A549 (cell line): Measurements from ENCODE around the gene SPATA13. TPM values are rescaled to one million over a fixed set of nuclear protein-coding genes. Genes with fewer than 3 reads are reported as not detected.

ENCODE experiments used
- ATAC-seq, 2 experiments: fragments of 200-7000 bp in 1 of 2; fragments of >200 bp in 1 of 2; cut with Nextera tagmentation in 1 of 2; cut with Tn5 transposase in 1 of 2; 3 replicates each; pipeline versions ENCODE4 v1.8.0 to v1.9.1; 2018 to 2020; ENCODE audit warnings: mild to moderate bottlenecking in 1 of 2, moderate library complexity in 1 of 2
- CTCF ChIA-PET: fragments of 300-600 bp; sonication (Branson Sonifier 250); formaldehyde crosslinking; extraction: SDS; loops from one replicate; lab custom pipeline; 2021; ENCODE audit warnings: antibody characterized with exemption, inconsistent platforms; lab: Yijun Ruan, JAX
- POLR2A ChIA-PET: fragments of 350-600 bp; formaldehyde crosslinking; extraction: SDS; loops from one replicate; lab custom pipeline; 2021; ENCODE audit warnings: antibody characterized with exemption, inconsistent platforms; lab: Yijun Ruan, JAX
- DNase-seq, 2 experiments: peaks; one replicate each; pipeline versions ENCODE4 v3.0.0 to v3.0.0-alpha.2; 2011 to 2016; ENCODE audit warnings: low read depth in 1 of 2, low spot score in 1 of 2
- FAIRE-seq: peaks from 2 replicates; lab custom pipeline; 2011; peaks lifted over from hg19 to GRCh38; lab: Jason Lieb, UNC
- H3K27ac ChIP-seq, 2 experiments: fragments of >200 bp; sonication (Bioruptor Twin); formaldehyde crosslinking; 3 replicates each; pipeline ENCODE4 v1.5.1; 2016 to 2017
- H3K4me1 ChIP-seq: fragments of >200 bp; sonication (Bioruptor Twin); formaldehyde crosslinking; 3 replicates; pipeline ENCODE4 v1.6.1; 2016
- H3K4me2 ChIP-seq: fragments of >200 bp; sonication (Bioruptor Twin); formaldehyde crosslinking; 3 replicates; pipeline ENCODE4 v1.6.1; 2016
- H3K4me3 ChIP-seq: fragments of >200 bp; sonication (Bioruptor Twin); formaldehyde crosslinking; 3 replicates; pipeline ENCODE4 v1.5.1; 2016
- H3K9me3 ChIP-seq: fragments of >200 bp; sonication (Bioruptor Twin); formaldehyde crosslinking; 3 replicates; pipeline ENCODE4 v1.6.1; 2016
- BCL3 ChIP-seq: fragments of >200 bp; sonication (Bioruptor Twin); formaldehyde crosslinking; IDR thresholded peaks from 3 replicates; pipeline ENCODE4 v1.6.1; 2016
- BHLHE40 ChIP-seq: IDR thresholded peaks from 2 replicates; pipeline ENCODE4 v1.6.1; 2012; ENCODE audit warnings: low read depth, low read length, inconsistent platforms
- CBX8 ChIP-seq: fragments of 200-600 bp; sonication (generic); IDR thresholded peaks from 2 replicates; pipeline ENCODE4 v1.6.1; 2016
- CEBPB ChIP-seq, 2 experiments: fragments of >200 bp in 1 of 2; sonication (Bioruptor Twin) in 1 of 2; formaldehyde crosslinking in 1 of 2; IDR thresholded peaks; 2 replicates each; pipeline ENCODE4 v1.6.1; 2012 to 2016
- CHD2 ChIP-seq: fragments of 150-350 bp; IDR thresholded peaks from 2 replicates; pipeline ENCODE4 v1.6.1; 2014; ENCODE audit warnings: low read length; ENCODE audit not compliant: partially characterized antibody
- ELK1 ChIP-seq: fragments of 150-350 bp; IDR thresholded peaks from 2 replicates; pipeline ENCODE4 v1.6.1; 2014; ENCODE audit warnings: low read depth, mild to moderate bottlenecking, low read length
- FOXS1 ChIP-seq: fragments of 250-450 bp; sonication (Bioruptor Pico); IDR thresholded peaks from 2 replicates; pipeline ENCODE4 v1.5.0; 2020; ENCODE audit warnings: mild to moderate bottlenecking, moderate library complexity
- GATA3 ChIP-seq: IDR thresholded peaks from 2 replicates; pipeline ENCODE4 v1.6.1; 2012; ENCODE audit warnings: borderline replicate concordance
- HEYL ChIP-seq: fragments of 250-450 bp; sonication (Bioruptor Pico); IDR thresholded peaks from 2 replicates; pipeline ENCODE4 v1.8.0; 2021; ENCODE audit warnings: mild to moderate bottlenecking, moderate library complexity
- HOXB5 ChIP-seq: fragments of 250-450 bp; sonication (Bioruptor Pico); IDR thresholded peaks from 2 replicates; pipeline ENCODE4 v1.5.0; 2020; ENCODE audit warnings: mild to moderate bottlenecking, moderate library complexity
- KDM1A ChIP-seq: fragments of 200-600 bp; sonication (generic); IDR thresholded peaks from 2 replicates; pipeline ENCODE4 v1.6.1; 2016; ENCODE audit warnings: low read depth, mild to moderate bottlenecking
- MAX ChIP-seq: IDR thresholded peaks from 2 replicates; pipeline ENCODE4 v1.6.1; 2012
- PBX3 ChIP-seq: IDR thresholded peaks from 2 replicates; pipeline ENCODE4 v1.6.1; 2012
- RAD21 ChIP-seq, 2 experiments: fragments of >200 bp in 1 of 2; sonication (Bioruptor Twin) in 1 of 2; formaldehyde crosslinking in 1 of 2; IDR thresholded peaks in 1 of 2; conservative IDR thresholded peaks in 1 of 2; 2 replicates in 1 of 2; 3 replicates in 1 of 2; pipeline ENCODE4 v1.6.1; 2012 to 2018; ENCODE audit warnings: inconsistent platforms in 1 of 2
- RCOR1 ChIP-seq: fragments of 150-350 bp; IDR thresholded peaks from 2 replicates; pipeline ENCODE4 v1.6.1; 2014; ENCODE audit warnings: antibody characterized with exemption, low read length, low read depth
- SREBF2 ChIP-seq: fragments of 450-650 bp; IDR thresholded peaks from 2 replicates; pipeline ENCODE4 v1.6.1; 2014; ENCODE audit warnings: mild to moderate bottlenecking, moderate library complexity
- ZSCAN20 ChIP-seq: fragments of 250-450 bp; sonication (Bioruptor Pico); IDR thresholded peaks from 2 replicates; pipeline ENCODE4 v1.8.0; 2022; ENCODE audit warnings: mild to moderate bottlenecking, moderate library complexity
- WGBS: methylation state at CpG from one replicate; pipeline ENCODE4 v1.1.6; 2017; ENCODE audit errors: missing lambda C conversion rate; 5-methylcytosine and 5-hydroxymethylcytosine counted together
- polyA plus RNA-seq, 4 experiments: library from polyadenylated mRNA; depleted of rRNA in 3 of 4; stranded (reverse); fragments of >200 nt; fragmentation: RNase III in 1 of 4; extraction: RNeasy Plus Mini Kit Qiagen cat#74134 plus additional on column Dnase treatment in 1 of 4; gene quantifications; 2 replicates in 3 of 4; 3 replicates in 1 of 4; pipeline ENCODE4 v1.2.3, GENCODE V29; 2011 to 2017
- TF ChIP-seq, protein P1 (sequence below): fragments of >200 bp; sonication (Bioruptor Twin); formaldehyde crosslinking; IDR thresholded peaks from 2 replicates; pipeline ENCODE4 v1.6.1; 2016
- TF ChIP-seq, protein P2 (sequence below): fragments of >200 bp; sonication (Bioruptor Twin); formaldehyde crosslinking; IDR thresholded peaks from 3 replicates; pipeline ENCODE4 v1.5.1; 2016
- TF ChIP-seq, protein P3 (sequence below): fragments of 250-450 bp; sonication (Bioruptor Pico); IDR thresholded peaks from 2 replicates; pipeline ENCODE4 v1.5.0; 2021; ENCODE audit warnings: mild to moderate bottlenecking, moderate library complexity, borderline replicate concordance

Gene SPATA13
- polyA plus RNA-seq, 2 of the 4 experiments (the other 2 are of a cell fraction) = 3.1 to 6.3 TPM

- H3K4me3 ChIP-seq = no peak overlapping the region
- H3K9me3 ChIP-seq = no peaks in the 10 kb centered on the region
- ChIA-PET POLR2A (no interaction called here), CTCF (interaction anchor here (1.5 to 3.1 kb wide), 2 partner anchors 12 to 212 kb away, joined by 7 to 18 read pairs; no protein-coding TSS in a partner anchor)
- H3K27ac ChIP-seq = no peak overlapping the region
- DNase-seq (no peak), FAIRE-seq (no peak), ATAC-seq (no peak)
- H3K4me2 ChIP-seq = no peak overlapping the region
- 81% methylated on average over 3 of the region's 3 CpGs for WGBS
- H3K4me1 ChIP-seq = no peaks in the 10 kb centered on the region
- TF ChIP-seq HEYL (CRISPR knock-in tag) = no peak
- TF ChIP-seq ZSCAN20 = no peak
- TF ChIP-seq RCOR1 = no peak
Observed at GRCh38 chr13:24232474-24232873, 72.0 kb downstream of the SPATA13 start.

- no peaks in the 10 kb centered on the region for H3K9me3 ChIP-seq
- H3K4me1 ChIP-seq = no peaks in the 10 kb centered on the region
- TF ChIP-seq PBX3 = no peak
- TF ChIP-seq CHD2 = no peak
- TF ChIP-seq RAD21 (conservative IDR thresholded peaks at IDR 0.05 in 1 of 2, IDR thresholded peaks at IDR 0.05 in 1 of 2) = no peak
- no peak for TF ChIP-seq CBX8
- TF ChIP-seq BHLHE40 = no peak
- TF ChIP-seq, protein P1, sequence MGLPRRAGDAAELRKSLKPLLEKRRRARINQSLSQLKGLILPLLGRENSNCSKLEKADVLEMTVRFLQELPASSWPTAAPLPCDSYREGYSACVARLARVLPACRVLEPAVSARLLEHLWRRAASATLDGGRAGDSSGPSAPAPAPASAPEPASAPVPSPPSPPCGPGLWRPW = no peak
- TF ChIP-seq, protein P2, sequence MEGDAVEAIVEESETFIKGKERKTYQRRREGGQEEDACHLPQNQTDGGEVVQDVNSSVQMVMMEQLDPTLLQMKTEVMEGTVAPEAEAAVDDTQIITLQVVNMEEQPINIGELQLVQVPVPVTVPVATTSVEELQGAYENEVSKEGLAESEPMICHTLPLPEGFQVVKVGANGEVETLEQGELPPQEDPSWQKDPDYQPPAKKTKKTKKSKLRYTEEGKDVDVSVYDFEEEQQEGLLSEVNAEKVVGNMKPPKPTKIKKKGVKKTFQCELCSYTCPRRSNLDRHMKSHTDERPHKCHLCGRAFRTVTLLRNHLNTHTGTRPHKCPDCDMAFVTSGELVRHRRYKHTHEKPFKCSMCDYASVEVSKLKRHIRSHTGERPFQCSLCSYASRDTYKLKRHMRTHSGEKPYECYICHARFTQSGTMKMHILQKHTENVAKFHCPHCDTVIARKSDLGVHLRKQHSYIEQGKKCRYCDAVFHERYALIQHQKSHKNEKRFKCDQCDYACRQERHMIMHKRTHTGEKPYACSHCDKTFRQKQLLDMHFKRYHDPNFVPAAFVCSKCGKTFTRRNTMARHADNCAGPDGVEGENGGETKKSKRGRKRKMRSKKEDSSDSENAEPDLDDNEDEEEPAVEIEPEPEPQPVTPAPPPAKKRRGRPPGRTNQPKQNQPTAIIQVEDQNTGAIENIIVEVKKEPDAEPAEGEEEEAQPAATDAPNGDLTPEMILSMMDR = no peak
- no peak for TF ChIP-seq ELK1
- no peak for TF ChIP-seq FOXS1 (CRISPR knock-in tag)
- TF ChIP-seq KDM1A = no peak
- TF ChIP-seq MAX = no peak
- TF ChIP-seq, protein P3, sequence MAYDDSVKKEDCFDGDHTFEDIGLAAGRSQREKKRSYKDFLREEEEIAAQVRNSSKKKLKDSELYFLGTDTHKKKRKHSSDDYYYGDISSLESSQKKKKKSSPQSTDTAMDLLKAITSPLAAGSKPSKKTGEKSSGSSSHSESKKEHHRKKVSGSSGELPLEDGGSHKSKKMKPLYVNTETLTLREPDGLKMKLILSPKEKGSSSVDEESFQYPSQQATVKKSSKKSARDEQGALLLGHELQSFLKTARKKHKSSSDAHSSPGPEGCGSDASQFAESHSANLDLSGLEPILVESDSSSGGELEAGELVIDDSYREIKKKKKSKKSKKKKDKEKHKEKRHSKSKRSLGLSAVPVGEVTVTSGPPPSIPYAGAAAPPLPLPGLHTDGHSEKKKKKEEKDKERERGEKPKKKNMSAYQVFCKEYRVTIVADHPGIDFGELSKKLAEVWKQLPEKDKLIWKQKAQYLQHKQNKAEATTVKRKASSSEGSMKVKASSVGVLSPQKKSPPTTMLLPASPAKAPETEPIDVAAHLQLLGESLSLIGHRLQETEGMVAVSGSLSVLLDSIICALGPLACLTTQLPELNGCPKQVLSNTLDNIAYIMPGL (CRISPR knock-in tag) = no peak
- TF ChIP-seq SREBF2 = no peak
- no peak for TF ChIP-seq GATA3
- no peak for TF ChIP-seq CEBPB (IDR thresholded peaks at IDR 0.05)
- no peak for TF ChIP-seq HOXB5 (CRISPR knock-in tag)
- no peak for TF ChIP-seq BCL3
- TF ChIP-seq HEYL (CRISPR knock-in tag) = no peak
- H3K27ac ChIP-seq = no peak overlapping the region
- POLR2A ChIA-PET = no interaction called here
- WGBS = 87% methylated on average over 4 of the region's 4 CpGs
- FAIRE-seq (no peak), DNase-seq (no peak), ATAC-seq (no peak)
- CTCF ChIA-PET = interaction anchor here (0.6 to 3.1 kb wide), 5 partner anchors 13 to 246 kb away, joined by 3 to 18 read pairs (median 4); no protein-coding TSS in a partner anchor
- H3K4me2 ChIP-seq = no peak overlapping the region
- H3K4me3 ChIP-seq = no peak overlapping the region
Observed at GRCh38 chr13:24233351-24233901, 72.9 kb downstream of the SPATA13 start.
